ENCODE measurements around the gene LTBP2. TPM values are rescaled to one million over a fixed set of nuclear protein-coding genes. Genes with fewer than 3 reads are reported as not detected.

LTBP2 gene
- total RNA-seq, 1 experiment from 2014 or later: 17.4 TPM

DNA sequence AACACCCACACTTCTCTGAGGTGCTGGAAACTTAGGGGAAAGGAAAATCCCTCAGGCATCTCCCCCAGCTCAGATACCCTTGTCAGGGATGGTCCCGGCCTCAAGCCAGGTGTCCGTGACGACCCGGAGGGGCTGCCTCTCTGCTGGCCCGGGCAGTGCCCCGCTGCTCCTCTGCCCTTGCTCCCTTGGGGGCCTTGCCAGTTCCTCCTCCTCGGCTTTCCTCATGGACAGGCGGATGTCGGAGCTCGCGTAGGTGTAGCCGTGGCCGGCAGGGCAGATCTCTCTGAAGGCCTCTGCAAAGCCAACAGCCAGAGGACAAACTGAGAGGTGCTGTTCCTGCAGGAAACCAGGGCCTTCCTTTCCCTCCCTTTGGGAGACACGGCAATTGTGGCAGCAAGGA is 83.6 kb downstream of the LTBP2 start:
- ChIA-PET CTCF (no interaction called here), POLR2A (ENCODE audit: unreplicated experiment) (no interaction called here)
- Histone ChIP-seq H3K9me2 (replicated peaks; ENCODE audit: low read length) (no peaks in the 10 kb centered on the region), H3K4me3 (ENCODE audit: low read length) (no peak overlapping the region), H3F3A (ENCODE audit: low read length, unreplicated experiment) (no peaks in the 10 kb centered on the region), H2AFZ (ENCODE audit: low read length) (no peak overlapping the region), H4K20me1 (ENCODE audit: low read length) (no peaks in the 10 kb centered on the region), H3K27me3 (ENCODE audit: low read length) (no peaks in the 10 kb centered on the region), H3K4me1 (ENCODE audit: insufficient read depth, low read length) (peaks cover 8% of the 10 kb centered on the region), H3K9ac (ENCODE audit: low read length) (no peak overlapping the region), H3K79me2 (ENCODE audit: low read length) (no peaks in the 10 kb centered on the region), H3K9me3 (ENCODE audit: low read length) (no peaks in the 10 kb centered on the region), H3K36me3 (ENCODE audit: low read depth, low read length) (no peaks in the 10 kb centered on the region), H3K27ac (ENCODE audit: low read length) (no peak overlapping the region), H3K4me2 (ENCODE audit: low read length) (no peak overlapping the region)
- DNase-seq: no peak
- no peak for ATAC-seq
- TF ChIP-seq, protein P1, sequence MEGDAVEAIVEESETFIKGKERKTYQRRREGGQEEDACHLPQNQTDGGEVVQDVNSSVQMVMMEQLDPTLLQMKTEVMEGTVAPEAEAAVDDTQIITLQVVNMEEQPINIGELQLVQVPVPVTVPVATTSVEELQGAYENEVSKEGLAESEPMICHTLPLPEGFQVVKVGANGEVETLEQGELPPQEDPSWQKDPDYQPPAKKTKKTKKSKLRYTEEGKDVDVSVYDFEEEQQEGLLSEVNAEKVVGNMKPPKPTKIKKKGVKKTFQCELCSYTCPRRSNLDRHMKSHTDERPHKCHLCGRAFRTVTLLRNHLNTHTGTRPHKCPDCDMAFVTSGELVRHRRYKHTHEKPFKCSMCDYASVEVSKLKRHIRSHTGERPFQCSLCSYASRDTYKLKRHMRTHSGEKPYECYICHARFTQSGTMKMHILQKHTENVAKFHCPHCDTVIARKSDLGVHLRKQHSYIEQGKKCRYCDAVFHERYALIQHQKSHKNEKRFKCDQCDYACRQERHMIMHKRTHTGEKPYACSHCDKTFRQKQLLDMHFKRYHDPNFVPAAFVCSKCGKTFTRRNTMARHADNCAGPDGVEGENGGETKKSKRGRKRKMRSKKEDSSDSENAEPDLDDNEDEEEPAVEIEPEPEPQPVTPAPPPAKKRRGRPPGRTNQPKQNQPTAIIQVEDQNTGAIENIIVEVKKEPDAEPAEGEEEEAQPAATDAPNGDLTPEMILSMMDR (conservative IDR thresholded peaks at IDR 0.05; ENCODE audit: low read depth, low read length): no peak
- TF ChIP-seq EZH2phosphoT487 (IDR thresholded peaks at IDR 0.05; ENCODE audit: borderline replicate concordance, low read length): no peak
- no peak for TF ChIP-seq EZH2 (IDR thresholded peaks at IDR 0.05; ENCODE audit: low read length, unreplicated experiment)
- BruUV-seq (replicated peaks): no TSS peak
- intact Hi-C loops (cut with micrococcal nuclease): no loop called here

DNA sequence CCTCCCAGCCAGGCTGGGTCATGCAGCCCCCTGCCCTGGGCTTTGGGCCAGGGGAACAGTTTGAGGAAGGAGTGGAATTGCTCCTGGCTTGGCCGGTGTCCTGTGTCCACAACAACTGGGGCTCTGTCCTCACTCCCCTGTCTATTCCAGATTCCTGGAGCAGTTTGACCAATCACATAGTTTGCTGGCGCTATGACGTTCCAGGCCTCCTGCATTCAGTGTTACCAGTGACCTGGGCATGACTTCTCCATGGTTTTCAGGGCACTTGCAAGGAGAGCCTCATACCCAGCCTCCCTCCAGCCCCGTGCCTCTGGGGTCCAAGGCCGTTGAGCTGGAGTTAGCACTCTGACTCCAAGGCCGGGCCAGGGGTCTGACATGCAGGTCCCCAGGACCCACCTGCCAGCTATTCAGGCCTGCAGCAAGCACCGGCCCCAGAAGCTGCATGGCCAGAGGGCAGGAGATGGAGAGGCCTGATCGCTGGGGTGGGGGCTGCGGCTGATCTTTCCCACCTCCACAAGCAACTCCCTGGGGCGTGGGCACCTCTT is 84.2 kb downstream of the LTBP2 start:
- ChIA-PET POLR2A (ENCODE audit: unreplicated experiment) (no interaction called here), CTCF (no interaction called here)
- TF ChIP-seq EZH2phosphoT487 (IDR thresholded peaks at IDR 0.05; ENCODE audit: borderline replicate concordance, low read length) (no peak), EZH2 (IDR thresholded peaks at IDR 0.05; ENCODE audit: low read length, unreplicated experiment) (no peak)
- TF ChIP-seq, protein P1 (conservative IDR thresholded peaks at IDR 0.05; ENCODE audit: low read depth, low read length): no peak
- no peaks in the 10 kb centered on the region for H3K79me2 ChIP-seq (ENCODE audit: low read length)
- H3K9me2 ChIP-seq (replicated peaks; ENCODE audit: low read length): no peaks in the 10 kb centered on the region
- H3K9ac ChIP-seq (ENCODE audit: low read length): no peak overlapping the region
- no peak overlapping the region for H2AFZ ChIP-seq (ENCODE audit: low read length)
- intact Hi-C loops (cut with micrococcal nuclease): no loop called here
- no peaks in the 10 kb centered on the region for H3F3A ChIP-seq (ENCODE audit: low read length, unreplicated experiment)
- BruUV-seq (replicated peaks): no TSS peak
- H3K27ac ChIP-seq (ENCODE audit: low read length): no peak overlapping the region
- H3K36me3 ChIP-seq (ENCODE audit: low read depth, low read length): no peaks in the 10 kb centered on the region
- no peak overlapping the region for H3K4me2 ChIP-seq (ENCODE audit: low read length)
- H3K27me3 ChIP-seq (ENCODE audit: low read length): no peaks in the 10 kb centered on the region
- peaks cover 8% of the 10 kb centered on the region for H3K4me1 ChIP-seq (ENCODE audit: insufficient read depth, low read length)
- ATAC-seq: no peak
- no peaks in the 10 kb centered on the region for H4K20me1 ChIP-seq (ENCODE audit: low read length)
- H3K9me3 ChIP-seq (ENCODE audit: low read length): no peaks in the 10 kb centered on the region
- no peak overlapping the region for H3K4me3 ChIP-seq (ENCODE audit: low read length)
- no peak for DNase-seq

DNA sequence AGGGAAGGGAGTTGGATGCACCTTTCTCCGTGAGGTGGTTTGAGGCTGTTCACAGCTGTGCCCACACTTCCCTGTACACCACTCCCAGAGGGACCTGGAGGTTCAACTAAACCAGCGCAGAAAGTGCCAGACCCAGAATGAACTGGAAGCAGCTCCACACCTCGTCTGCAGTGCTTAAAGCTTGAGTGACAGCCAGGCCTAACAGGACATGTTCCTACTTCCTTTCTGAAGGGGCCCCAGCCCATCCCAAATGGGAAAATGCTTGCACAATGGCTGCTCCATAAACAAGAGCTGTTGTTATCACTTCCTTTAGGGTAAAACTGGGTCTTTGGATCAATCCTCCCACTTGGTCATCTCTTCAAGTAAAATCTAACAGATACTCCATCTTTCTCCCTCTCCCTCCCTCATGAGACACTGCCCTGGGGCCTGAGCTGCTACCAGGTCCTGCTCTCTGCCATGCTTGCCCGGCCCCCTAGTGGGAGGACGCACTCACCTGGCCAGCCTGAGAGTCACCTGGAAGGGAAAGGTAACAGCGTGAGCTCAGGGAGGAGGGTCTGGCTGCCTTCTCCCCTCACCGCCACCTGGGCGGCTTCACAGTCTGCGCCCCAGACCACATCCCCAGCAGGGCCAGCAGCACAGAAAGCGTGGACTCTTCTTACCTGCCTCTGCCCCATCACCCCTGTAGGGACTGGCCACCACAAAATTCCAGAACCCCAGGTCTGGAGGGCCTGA is 85.0 kb downstream of the LTBP2 start:
- H2AFZ ChIP-seq (ENCODE audit: low read length): no peak overlapping the region
- H4K20me1 ChIP-seq (ENCODE audit: low read length): no peaks in the 10 kb centered on the region
- H3K9ac ChIP-seq (ENCODE audit: low read length): no peak overlapping the region
- intact Hi-C loops (cut with micrococcal nuclease): no loop called here
- no peak overlapping the region for H3K27ac ChIP-seq (ENCODE audit: low read length)
- H3K4me2 ChIP-seq (ENCODE audit: low read length): no peak overlapping the region
- BruUV-seq (replicated peaks): no TSS peak
- no peaks in the 10 kb centered on the region for H3K27me3 ChIP-seq (ENCODE audit: low read length)
- TF ChIP-seq, protein P1 (conservative IDR thresholded peaks at IDR 0.05; ENCODE audit: low read depth, low read length): peak; percentile 33
- TF ChIP-seq EZH2phosphoT487 (IDR thresholded peaks at IDR 0.05; ENCODE audit: borderline replicate concordance, low read length) (no peak), EZH2 (IDR thresholded peaks at IDR 0.05; ENCODE audit: low read length, unreplicated experiment) (no peak)
- ChIA-PET CTCF (no interaction called here), POLR2A (ENCODE audit: unreplicated experiment) (no interaction called here)
- H3K4me3 ChIP-seq (ENCODE audit: low read length): no peak overlapping the region
- H3K4me1 ChIP-seq (ENCODE audit: insufficient read depth, low read length): peaks cover 8% of the 10 kb centered on the region
- no peaks in the 10 kb centered on the region for H3K9me2 ChIP-seq (replicated peaks; ENCODE audit: low read length)
- no peaks in the 10 kb centered on the region for H3K9me3 ChIP-seq (ENCODE audit: low read length)
- H3F3A ChIP-seq (ENCODE audit: low read length, unreplicated experiment): no peaks in the 10 kb centered on the region
- ATAC-seq (no peak), DNase-seq (peak; percentile 18)
- H3K36me3 ChIP-seq (ENCODE audit: low read depth, low read length): no peaks in the 10 kb centered on the region
- no peaks in the 10 kb centered on the region for H3K79me2 ChIP-seq (ENCODE audit: low read length)
